GM21619 (cell line): Measurements from ENCODE around the gene BZW2.
"Not testable (repeated sequence)": the region's sequence is repeated elsewhere in the genome, so short reads cannot be mapped to it uniquely, and the experiment has no call there.

Experiments used
- ATAC-seq: cut with Tn5 transposase; IDR thresholded peaks from one replicate; pipeline ENCODE4 v1.9.1; 2021; ENCODE audit not compliant: unreplicated experiment

The BZW2 gene

GRCh38 chr7:16644636-16645592 is 1.1 kb upstream of the BZW2 start:
- no peak for ATAC-seq

DNA sequence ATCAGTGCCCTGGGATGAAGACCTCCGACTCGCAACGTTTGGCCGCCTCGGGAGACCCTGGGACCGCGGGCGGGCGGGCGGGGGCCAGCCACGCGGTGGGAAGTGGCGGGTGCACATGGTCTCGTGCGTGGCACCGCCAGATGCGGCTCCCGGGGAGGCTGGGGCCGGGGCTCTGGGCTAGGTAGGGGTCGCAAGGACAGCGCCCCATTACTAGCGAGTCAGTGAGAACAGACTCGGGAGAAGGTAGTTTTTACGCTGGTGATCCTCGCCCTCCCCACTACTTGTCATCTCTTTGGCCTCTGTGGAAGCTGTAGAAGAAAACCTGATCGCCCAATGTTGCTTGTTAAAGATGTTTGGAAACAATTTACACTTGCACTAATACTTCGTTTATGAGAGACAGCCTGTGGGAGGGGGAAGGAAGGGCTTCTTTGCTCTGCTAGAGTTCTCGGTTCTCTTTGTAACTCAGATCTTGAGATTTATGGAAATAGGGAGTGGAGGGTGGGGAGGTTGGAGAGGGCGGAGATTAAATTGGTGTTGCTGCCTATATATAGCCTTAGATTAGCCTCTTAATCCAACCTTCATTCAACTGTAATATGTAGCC is 591 bp downstream of the BZW2 start:
- ATAC-seq, result no peak

DNA sequence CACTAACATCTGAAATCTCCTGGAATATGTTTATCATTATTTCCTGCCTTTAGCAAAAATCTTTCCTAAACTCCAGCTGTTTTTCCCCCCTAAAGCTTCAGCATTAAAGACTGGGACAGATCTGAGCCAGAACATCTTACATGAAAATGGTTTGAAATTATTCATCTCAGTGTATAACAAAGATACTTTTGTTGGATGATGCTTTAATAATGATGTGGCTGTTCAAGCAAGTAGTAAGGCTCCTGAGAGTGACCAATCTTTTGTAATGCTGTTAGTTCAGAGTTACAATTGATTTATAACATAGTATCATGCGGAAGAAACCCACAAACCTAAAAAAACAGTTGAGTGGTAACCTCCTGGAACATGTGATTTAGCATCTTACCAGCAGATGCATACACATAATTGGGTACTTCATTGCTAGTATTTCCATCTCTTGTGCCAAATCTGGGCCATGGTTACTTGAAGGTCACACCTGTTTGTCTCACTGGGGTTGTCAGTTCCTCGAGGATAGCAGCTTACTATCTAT is 1.5 kb downstream of the BZW2 start:
- no peak for ATAC-seq

GRCh38 chr7:16648551-16648950 is 2.6 kb downstream of the BZW2 start:
- ATAC-seq, result no peak

DNA sequence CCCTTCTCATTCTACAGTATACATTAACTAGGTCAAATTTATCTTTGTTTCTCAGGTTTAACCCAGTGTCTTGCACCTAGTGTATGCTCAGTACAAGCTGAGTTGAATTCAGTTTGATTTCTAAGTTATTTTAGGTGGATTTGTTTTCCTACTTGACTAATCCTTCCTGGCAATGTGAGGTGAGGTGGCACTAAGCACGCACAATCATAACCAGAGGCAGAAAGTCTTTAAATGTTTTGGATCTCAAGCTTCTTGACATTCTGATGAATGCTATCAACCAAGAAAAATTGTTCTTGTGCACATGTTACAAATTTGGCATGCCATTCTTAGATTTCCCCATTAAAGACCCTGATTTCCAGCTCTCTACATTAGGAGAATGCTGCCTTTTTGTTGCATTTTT is 3.2 kb downstream of the BZW2 start:
- ATAC-seq, result no peak

DNA sequence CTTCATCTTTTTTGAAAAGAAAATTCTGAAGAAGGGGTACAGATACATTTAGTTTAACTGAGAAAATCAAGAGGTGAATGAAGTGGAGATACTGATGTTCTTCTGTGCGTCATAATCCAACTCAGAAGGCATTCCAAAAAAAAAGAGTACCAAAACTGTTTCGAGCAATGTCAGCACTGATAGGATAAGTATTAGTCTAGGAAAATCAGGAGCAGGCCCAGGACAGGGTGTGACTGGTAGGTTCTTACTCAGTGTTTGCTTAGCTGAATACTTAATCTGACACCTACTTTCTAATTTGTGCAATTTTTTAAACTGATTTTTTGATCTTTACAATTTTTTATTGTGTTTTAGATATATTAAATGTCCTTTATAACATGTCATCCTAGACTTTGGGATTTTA is 4.3 kb downstream of the BZW2 start:
- ATAC-seq, result no peak

DNA sequence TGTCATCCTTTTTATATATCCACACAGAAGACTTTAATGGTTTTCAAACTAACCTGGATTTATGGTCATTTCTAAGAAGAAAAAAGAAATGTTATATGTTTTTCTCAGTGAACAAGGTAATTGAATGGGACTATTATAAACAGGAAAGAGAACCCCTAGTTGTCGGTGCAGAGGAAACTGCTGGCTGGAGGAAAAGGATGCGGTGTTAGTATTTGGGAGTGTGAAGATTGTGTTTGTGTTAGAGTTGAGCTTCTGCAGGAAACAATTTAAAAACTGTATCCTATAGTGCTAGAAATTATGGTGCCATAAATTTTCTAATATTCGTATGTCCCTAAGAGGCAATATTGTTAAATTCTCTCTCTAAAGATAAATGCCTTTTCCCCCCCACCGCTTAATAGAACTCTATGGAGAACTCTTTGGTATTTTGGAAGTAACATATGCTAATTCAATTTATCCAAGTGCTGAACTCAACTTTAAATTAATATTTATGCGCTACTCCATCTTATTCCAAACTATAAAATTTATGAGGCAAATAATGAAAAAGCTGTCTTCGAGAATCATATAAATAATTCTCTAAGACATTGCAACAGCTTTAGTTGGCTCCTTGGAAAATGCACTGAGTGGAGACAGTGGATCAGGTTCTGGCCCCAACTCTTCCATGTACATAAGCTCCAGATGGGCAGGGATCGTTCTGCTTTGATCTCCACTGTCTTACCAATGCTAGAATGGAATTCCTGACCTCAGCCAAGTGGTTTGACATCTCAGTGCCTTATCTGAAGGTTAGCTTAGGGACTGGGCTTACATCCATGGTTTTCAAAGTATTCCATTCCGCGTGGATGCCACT is 5.6 kb downstream of the BZW2 start:
- no peak for ATAC-seq

DNA sequence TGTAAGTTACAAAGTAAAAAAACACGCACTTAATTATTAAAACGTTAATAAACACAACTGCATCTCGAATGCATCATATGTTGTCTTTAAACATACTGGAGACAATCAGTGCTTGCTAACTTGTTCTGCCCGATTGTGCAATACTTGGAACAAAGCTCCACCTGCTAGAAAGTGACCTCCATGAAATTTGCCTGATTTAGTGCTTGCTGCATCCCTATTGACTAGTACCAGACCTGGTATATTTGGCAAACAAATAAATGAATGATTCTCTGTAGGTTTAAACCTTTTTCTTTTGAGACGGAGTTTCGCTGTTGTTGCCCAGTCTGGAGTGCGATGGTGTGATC is 6.2 kb downstream of the BZW2 start:
- no peak for ATAC-seq

GRCh38 chr7:16652888-16653287 is 6.9 kb downstream of the BZW2 start:
- ATAC-seq, result no peak

GRCh38 chr7:16655394-16655793 is 9.4 kb downstream of the BZW2 start:
- ATAC-seq, result no peak

GRCh38 chr7:16656141-16656540 is 10.2 kb downstream of the BZW2 start:
- ATAC-seq, result no peak

DNA sequence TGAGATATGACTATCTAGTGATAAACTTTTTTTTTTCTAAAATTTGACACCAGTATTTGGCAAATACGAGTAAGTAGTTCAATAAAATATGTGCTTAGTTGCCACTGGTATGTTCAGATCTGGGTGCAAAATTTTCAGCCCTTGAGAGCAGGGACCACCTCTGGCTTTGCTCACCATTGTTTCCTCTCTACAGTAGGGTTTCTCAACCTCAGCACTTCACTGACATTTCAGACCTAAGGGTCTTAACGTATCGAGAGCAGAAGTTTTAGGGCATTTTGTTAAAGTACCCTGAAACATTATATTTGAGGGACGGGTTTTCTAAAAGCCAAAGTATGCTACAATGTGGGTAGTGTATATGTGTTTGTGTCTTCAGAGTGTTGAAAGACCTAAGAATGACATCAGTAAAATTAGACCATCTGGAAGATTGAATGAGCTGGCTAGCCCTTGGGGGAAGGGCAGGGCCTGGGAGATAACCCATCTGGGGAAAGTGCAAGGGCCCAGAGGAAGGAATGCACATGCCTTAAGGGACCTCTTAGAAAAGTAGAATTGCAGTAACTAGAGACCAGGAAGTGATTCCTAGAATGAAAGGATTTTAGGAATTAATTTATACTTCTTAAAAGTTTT is 11.8 kb downstream of the BZW2 start:
- ATAC-seq, result no peak

GRCh38 chr7:16659854-16660497 is 14.0 kb downstream of the BZW2 start:
- ATAC-seq, result not testable (repeated sequence)

DNA sequence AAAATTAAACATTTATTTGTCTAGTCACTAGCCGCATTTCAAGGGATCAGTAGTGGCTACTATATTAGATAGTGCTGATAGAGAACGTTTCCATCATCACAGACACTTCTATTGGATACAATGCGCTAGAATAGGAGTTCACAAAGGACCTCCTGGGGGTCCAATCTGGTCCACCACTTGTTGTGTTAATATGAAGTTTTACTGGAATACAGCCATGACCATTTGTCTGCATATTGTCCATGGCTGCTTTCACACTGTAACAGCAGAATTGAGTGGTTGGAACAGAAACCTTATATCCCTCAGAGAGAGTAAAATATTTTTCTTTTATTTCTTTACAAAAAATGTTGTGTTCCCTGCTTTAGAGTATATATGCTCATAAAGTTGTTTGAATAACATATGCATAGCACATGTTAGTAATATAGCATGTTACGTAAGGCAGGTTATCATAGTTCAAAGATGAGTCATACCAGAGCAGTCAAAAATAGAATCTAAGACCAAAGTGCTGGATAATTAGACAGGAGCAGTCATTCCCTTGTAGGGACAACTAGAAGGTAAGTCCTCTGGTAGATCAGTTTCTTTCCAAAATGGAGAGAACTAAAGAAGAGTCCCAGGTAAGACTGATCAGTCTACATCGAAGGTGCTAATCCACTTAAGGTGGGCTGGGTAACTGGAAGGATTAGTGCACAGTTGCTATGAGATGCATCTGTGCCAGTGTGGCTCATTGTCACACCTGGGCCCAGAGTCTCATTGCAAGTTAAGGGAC is 14.9 kb downstream of the BZW2 start:
- no peak for ATAC-seq

- ATAC-seq, result no peak
Observed at GRCh38 chr7:16661924-16662323, 15.9 kb downstream of the BZW2 start.

DNA sequence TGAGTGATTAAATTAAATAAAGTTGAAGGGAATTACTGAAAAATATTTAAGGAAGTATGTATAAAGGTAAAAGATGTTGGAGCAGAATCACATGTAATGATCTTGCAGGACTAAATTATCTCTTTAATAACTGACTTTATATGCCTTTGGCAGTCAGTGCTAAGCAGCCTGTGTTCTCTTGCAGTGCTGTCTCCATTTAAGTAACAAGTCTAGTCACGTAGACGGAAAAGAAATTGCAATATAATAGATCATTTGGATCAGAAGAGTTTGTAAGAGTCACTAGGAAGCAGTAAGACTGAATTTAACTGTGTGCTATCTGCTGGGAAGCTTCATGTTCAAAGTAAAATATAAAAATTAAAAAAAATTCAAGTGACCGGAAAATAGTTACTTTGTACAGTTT is 21.4 kb downstream of the BZW2 start:
- ATAC-seq, result no peak

GRCh38 chr7:16668049-16668858 is 22.3 kb downstream of the BZW2 start:
- ATAC-seq, result no peak

DNA sequence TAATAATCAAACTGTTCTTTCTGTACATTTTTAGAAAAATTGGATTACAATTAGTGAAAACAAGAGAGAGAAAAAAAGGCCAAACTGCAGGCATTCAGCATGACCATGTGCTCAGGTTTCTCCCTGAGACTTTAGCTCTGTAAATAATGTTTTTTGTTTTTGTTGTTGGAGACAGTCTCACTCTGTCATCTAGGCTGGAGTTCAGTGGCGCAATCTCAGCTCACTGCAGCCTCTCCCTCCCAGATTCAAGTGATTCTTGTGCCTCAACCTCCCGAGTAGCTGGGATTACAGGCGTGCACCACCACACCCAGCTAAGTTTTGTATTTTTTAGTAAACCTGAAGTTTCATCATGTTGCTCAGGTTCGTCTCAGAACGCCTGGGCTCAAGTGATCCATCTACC is 23.0 kb downstream of the BZW2 start:
- no peak for ATAC-seq

- ATAC-seq, result no peak
Observed at GRCh38 chr7:16669581-16669980, 23.6 kb downstream of the BZW2 start.
